Left lung (tissue), 10 donors: ENCODE data around the gene OR52L1. TPM values are rescaled to one million over a fixed set of nuclear protein-coding genes. Genes with fewer than 3 reads are reported as not detected.

Experiments used
- ATAC-seq: fragments of 200-7000 bp; cut with Tn5 transposase; one replicate; pipeline ENCODE4 v1.9.1; 2020; ENCODE audit warnings: moderate library complexity
- DNase-seq, 4 donors: peaks; one replicate each; pipeline ENCODE4 v3.0.0-alpha.2; 2013 to 2020
- H3K27ac ChIP-seq, 2 donors: fragments of 200-600 bp; sonication (generic) in 1 of 2; one replicate each; pipeline versions ENCODE4 v1.5.0 to v1.8.0; 2020 to 2021
- H3K27me3 ChIP-seq, 2 donors: fragments of 200-600 bp; sonication (generic) in 1 of 2; one replicate each; pipeline versions ENCODE4 v1.5.0 to v1.8.0; 2020 to 2021
- H3K36me3 ChIP-seq, 2 donors: fragments of 200-600 bp; sonication (generic) in 1 of 2; one replicate each; pipeline versions ENCODE4 v1.5.0 to v1.8.0; 2020 to 2021
- H3K4me1 ChIP-seq, 2 donors: fragments of 200-600 bp; one replicate each; pipeline ENCODE4 v1.8.0; 2021
- H3K4me3 ChIP-seq, 2 donors: fragments of 200-600 bp; sonication (generic) in 1 of 2; one replicate each; pipeline versions ENCODE4 v1.5.0 to v1.8.0; 2020 to 2021; ENCODE audit warnings: mild to moderate bottlenecking in 1 of 2
- H3K9me3 ChIP-seq, 2 donors: fragments of 200-600 bp; sonication (generic) in 1 of 2; one replicate each; pipeline versions ENCODE4 v1.5.0 to v1.8.0; 2020 to 2021
- CTCF ChIP-seq, 2 donors: fragments of 200-600 bp; sonication (generic) in 1 of 2; IDR thresholded peaks; one replicate each; pipeline versions ENCODE4 v1.5.0 to v1.8.0; 2021; ENCODE audit warnings: antibody characterized with exemption in 2 of 2
- intact Hi-C, 2 donors: fragments of 100-400 bp; cut with DNase I; formaldehyde crosslinking; loops; one replicate each; pipeline versions ENCODE4 v1.11.2 to v1.14.2; 2022
- polyA plus RNA-seq, 6 donors: library from polyadenylated mRNA; unstranded; fragments of 120-200 nt; gene quantifications; one replicate each; pipeline ENCODE4 v1.2.1, GENCODE V29; 2013; ENCODE audit not compliant: insufficient read length in 6 of 6
- total RNA-seq, 2 donors: library from RNA; stranded (reverse); fragmentation: NEBNext Ultra II Directional; extraction: Animal tissue kit (Norgen Biotek cat#: 25700); gene quantifications; one replicate each; pipeline ENCODE4 v1.2.1, GENCODE V29; 2021
- donor health status: DM: no; HTN: yes; CAD: no.
- donor health status: DM: no; HTN: no; CAD: no.

Gene OR52L1
- total and polyA plus RNA-seq, 8 donors, result not detected

- Histone ChIP-seq H3K9me3 (no peaks in the 10 kb centered on the region), H3K27me3 (no peaks in the 10 kb centered on the region), H3K36me3 (no peaks in the 10 kb centered on the region), H3K4me1 (no peaks in the 10 kb centered on the region), H3K4me3 (no peak overlapping the region), H3K27ac (no peak overlapping the region)
- intact Hi-C loops, result no loop called here
- ATAC-seq, result no peak
- no peak for TF ChIP-seq CTCF (IDR thresholded peaks at IDR 0.05)
- DNase-seq, result peak in 1 of 4 donors; percentile 65
Measured at GRCh38 chr11:5994791-5995190, 8.0 kb upstream of the OR52L1 start.

- no peaks in the 10 kb centered on the region for H3K27me3 ChIP-seq
- ATAC-seq, result peak; percentile 61
- H3K4me3 ChIP-seq, result no peak overlapping the region
- no peaks in the 10 kb centered on the region for H3K9me3 ChIP-seq
- H3K27ac ChIP-seq, result no peak overlapping the region
- DNase-seq, result no peak
- H3K36me3 ChIP-seq, result no peaks in the 10 kb centered on the region
- intact Hi-C loops, result no loop called here
- peak; percentile 28 to 49 for TF ChIP-seq CTCF (IDR thresholded peaks at IDR 0.05)
- H3K4me1 ChIP-seq, result no peaks in the 10 kb centered on the region
Measured at GRCh38 chr11:5992604-5993251, 5.9 kb upstream of the OR52L1 start.

- no peak for TF ChIP-seq CTCF (IDR thresholded peaks at IDR 0.05)
- intact Hi-C loops, result no loop called here
Measured at GRCh38 chr11:5992150-5992549, 5.4 kb upstream of the OR52L1 start.

GRCh38 chr11:5989203-5989602 lies 2.4 kb upstream of the OR52L1 start:
- H3K4me3 ChIP-seq, result no peak overlapping the region
- DNase-seq, result no peak
- H3K36me3 ChIP-seq, result no peaks in the 10 kb centered on the region
- intact Hi-C loops, result no loop called here
- ATAC-seq, result no peak
- H3K27me3 ChIP-seq, result no peaks in the 10 kb centered on the region
- no peak overlapping the region for H3K27ac ChIP-seq
- H3K4me1 ChIP-seq, result no peaks in the 10 kb centered on the region
- H3K9me3 ChIP-seq, result no peaks in the 10 kb centered on the region
- no peak for TF ChIP-seq CTCF (IDR thresholded peaks at IDR 0.05)

More at GRCh38 chr11:5992150-5992549, 5.4 kb upstream of the OR52L1 start:
- no peak for DNase-seq
- peak; percentile 93 for ATAC-seq
- Histone ChIP-seq H3K4me1 (no peaks in the 10 kb centered on the region), H3K27ac (no peak overlapping the region), H3K36me3 (no peaks in the 10 kb centered on the region), H3K9me3 (no peaks in the 10 kb centered on the region), H3K4me3 (no peak overlapping the region), H3K27me3 (no peaks in the 10 kb centered on the region)

GRCh38 chr11:5983443-5983842 lies 3.3 kb downstream of the OR52L1 start:
- Histone ChIP-seq H3K4me1 (no peaks in the 10 kb centered on the region), H3K36me3 (no peaks in the 10 kb centered on the region), H3K27ac (no peak overlapping the region), H3K27me3 (peaks cover 0 to 3% of the 10 kb centered on the region in 2 donors), H3K9me3 (peaks cover 0 to 5% of the 10 kb centered on the region in 2 donors), H3K4me3 (no peak overlapping the region)
- no peak for TF ChIP-seq CTCF (IDR thresholded peaks at IDR 0.05)
- intact Hi-C loops, result no loop called here
- no peak for DNase-seq
- no peak for ATAC-seq
